ENCODE data around the gene ANKRD27. TPM values are rescaled to one million over a fixed set of nuclear protein-coding genes. Genes with fewer than 3 reads are reported as not detected.

The ANKRD27 gene
- total and polyA plus RNA-seq, 11 donors, result 5.8 to 47.5 (median 17.9) TPM

DNA sequence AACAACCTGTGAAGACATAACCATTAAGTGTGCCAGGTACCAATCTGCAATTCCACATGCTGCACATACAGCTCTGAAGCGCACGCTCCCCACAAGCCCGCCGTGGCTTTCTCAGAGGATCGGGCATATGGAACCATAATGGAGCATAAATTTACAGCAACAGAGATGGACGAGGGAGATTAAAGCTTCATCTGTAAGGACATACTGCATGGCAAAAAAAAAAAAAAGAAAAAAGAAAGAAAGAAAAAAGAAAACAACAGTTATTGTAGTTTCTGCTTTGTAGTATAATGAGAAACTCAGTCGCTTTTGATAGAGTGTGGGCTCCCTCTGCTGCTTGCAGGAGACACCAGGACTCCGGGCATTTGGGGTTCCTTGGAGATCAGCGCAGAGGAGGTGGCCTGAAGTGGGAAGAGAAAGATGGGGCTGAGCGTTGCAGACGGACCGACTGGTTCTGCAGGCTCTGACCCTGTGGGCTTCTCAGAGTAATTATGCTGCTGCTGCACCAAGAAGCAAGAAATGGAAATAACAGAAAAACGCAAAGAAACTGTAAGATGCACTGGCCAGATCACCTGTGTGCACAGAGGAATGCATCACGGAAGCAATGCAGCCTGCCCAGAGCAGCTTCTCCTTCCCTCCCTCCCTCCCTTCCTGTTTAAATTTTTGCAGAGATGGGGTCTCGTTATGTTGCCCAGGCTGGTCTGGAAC lies 104.7 kb downstream of the ANKRD27 start:
- no peaks in the 10 kb centered on the region for H3K9me3 ChIP-seq
- no peaks in the 10 kb centered on the region for H3K36me3 ChIP-seq
- no peaks in the 10 kb centered on the region for H3K4me1 ChIP-seq
- intact Hi-C loops (cut with DNase I), result loop anchor here in 7 of 10 donors (2.0 to 10.0 kb wide), 9 partner anchors 165 to 1903 kb away; partner anchors contain the start of gene DPY19L3 (in 1 of the 7)
- TF ChIP-seq, protein P1, sequence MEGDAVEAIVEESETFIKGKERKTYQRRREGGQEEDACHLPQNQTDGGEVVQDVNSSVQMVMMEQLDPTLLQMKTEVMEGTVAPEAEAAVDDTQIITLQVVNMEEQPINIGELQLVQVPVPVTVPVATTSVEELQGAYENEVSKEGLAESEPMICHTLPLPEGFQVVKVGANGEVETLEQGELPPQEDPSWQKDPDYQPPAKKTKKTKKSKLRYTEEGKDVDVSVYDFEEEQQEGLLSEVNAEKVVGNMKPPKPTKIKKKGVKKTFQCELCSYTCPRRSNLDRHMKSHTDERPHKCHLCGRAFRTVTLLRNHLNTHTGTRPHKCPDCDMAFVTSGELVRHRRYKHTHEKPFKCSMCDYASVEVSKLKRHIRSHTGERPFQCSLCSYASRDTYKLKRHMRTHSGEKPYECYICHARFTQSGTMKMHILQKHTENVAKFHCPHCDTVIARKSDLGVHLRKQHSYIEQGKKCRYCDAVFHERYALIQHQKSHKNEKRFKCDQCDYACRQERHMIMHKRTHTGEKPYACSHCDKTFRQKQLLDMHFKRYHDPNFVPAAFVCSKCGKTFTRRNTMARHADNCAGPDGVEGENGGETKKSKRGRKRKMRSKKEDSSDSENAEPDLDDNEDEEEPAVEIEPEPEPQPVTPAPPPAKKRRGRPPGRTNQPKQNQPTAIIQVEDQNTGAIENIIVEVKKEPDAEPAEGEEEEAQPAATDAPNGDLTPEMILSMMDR (IDR thresholded peaks at IDR 0.05), result peak; percentile 29 to 69 (median 63)
- TF ChIP-seq POLR2A (IDR thresholded peaks at IDR 0.05), result no peak
- H3K4me3 ChIP-seq, result no peak overlapping the region
- H3K27me3 ChIP-seq, result peaks cover 0 to 40% (median 4%) of the 10 kb centered on the region in 9 donors
- ATAC-seq, result peak in 3 of 4 donors; percentile 76 to 80 (median 79)
- peak in 4 of 5 donors; percentile 19 to 46 (median 34) for DNase-seq
- H3K27ac ChIP-seq, result no peak overlapping the region
- 33 to 36% (median 35%) methylated on average over 15 of the region's 15 CpGs for WGBS, 4 donors

DNA sequence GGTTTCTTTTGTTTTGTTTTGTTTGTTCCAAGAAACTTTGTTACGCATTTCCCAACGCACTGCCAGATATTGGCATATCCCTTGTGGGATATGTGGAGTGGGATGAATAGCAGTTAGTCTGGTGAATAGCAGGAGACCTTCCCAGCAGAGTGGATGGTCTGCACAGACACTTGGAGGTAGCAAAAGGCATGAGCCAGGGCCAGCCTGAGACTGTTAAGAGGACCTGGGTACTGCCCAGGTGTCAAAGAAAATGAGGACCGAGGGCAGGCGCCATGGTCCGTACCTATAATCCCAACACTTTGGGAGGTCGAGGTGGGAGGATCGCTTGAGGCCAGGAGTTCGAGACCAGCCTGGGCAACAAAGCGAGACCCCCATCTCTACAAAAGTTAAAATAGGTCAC lies 107.5 kb downstream of the ANKRD27 start:
- Histone ChIP-seq H3K36me3 (no peaks in the 10 kb centered on the region), H3K9me3 (no peaks in the 10 kb centered on the region), H3K4me1 (no peaks in the 10 kb centered on the region), H3K27ac (no peak overlapping the region), H3K4me3 (no peak overlapping the region), H3K27me3 (peaks cover 0 to 40% (median 4%) of the 10 kb centered on the region in 9 donors)
- DNase-seq (no peak), ATAC-seq (no peak)
- intact Hi-C loops (cut with DNase I), result loop anchor here in 5 of 10 donors (5.0 to 10.0 kb wide), 4 partner anchors 230 to 1883 kb away; no protein-coding TSS in a partner anchor
- 87 to 96% (median 91%) methylated on average over 9 of the region's 9 CpGs for WGBS, 4 donors
- TF ChIP-seq, protein P1 (IDR thresholded peaks at IDR 0.05), result no peak
- TF ChIP-seq POLR2A (IDR thresholded peaks at IDR 0.05), result no peak

DNA sequence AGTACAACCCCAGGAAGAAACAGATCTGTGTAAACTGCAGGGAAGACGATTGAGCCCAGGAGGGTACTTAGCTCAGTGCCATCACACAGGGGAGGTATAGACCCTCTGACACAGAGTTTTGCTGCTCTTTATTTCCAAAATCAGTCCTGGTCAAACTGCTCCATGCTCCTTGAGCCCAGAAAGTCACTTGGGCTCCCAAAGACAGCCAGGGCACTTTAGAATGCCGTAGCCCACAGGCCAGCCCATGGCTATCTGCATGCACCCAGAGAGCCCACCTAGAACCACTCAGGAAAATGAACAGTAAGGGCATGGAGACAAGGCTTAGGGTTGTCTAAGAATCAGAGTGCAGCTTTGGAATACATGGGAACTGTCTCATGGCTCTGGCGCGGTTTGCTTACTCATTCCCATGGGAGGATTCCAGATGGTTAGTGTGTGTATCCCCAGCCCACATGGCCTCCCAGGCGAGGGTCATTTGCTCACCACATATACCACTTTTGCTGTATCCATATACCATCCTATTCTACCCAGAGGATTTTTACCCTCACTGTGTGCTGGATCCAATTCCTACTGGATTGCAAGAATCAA lies 108.6 kb downstream of the ANKRD27 start:
- DNase-seq (no peak), ATAC-seq (no peak)
- H3K4me1 ChIP-seq, result no peaks in the 10 kb centered on the region
- H3K27ac ChIP-seq, result no peak overlapping the region
- intact Hi-C loops (cut with DNase I), result loop anchor here in 5 of 10 donors (5.0 to 10.0 kb wide), 4 partner anchors 229 to 1882 kb away; no protein-coding TSS in a partner anchor
- no peaks in the 10 kb centered on the region for H3K9me3 ChIP-seq
- 56 to 73% (median 63%) methylated on average over 5 of the region's 5 CpGs for WGBS, 4 donors
- TF ChIP-seq, protein P1 (IDR thresholded peaks at IDR 0.05), result no peak
- no peak for TF ChIP-seq POLR2A (IDR thresholded peaks at IDR 0.05)
- no peaks in the 10 kb centered on the region for H3K36me3 ChIP-seq
- H3K4me3 ChIP-seq, result no peak overlapping the region
- H3K27me3 ChIP-seq, result peaks cover 0 to 40% (median 4%) of the 10 kb centered on the region in 9 donors

DNA sequence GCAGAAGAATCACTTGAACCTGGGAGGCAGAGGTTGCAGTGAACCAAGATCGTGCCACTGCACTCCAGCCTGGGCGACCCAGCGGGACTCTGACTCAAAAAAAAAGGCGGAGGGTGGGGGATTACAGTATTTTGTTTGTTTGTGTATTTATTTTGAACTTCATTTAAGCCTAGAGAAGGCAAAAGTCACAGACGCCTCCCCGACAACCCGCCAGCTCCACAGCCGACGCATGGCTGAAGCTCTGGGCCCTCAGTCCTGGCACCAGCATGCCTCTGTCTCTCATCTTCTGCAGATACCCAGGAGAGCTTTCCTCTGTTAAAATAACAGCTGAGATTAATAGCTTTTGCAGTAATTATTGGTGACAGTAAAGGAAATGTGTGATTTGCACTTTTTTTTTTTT lies 111.2 kb downstream of the ANKRD27 start:
- 92 to 95% (median 93%) methylated on average over 9 of the region's 9 CpGs for WGBS, 4 donors
- Histone ChIP-seq H3K9me3 (no peaks in the 10 kb centered on the region), H3K4me1 (no peaks in the 10 kb centered on the region), H3K27ac (no peak overlapping the region), H3K4me3 (no peak overlapping the region), H3K27me3 (peaks cover 0 to 23% (median under 1%) of the 10 kb centered on the region in 9 donors), H3K36me3 (no peaks in the 10 kb centered on the region)
- no peak for TF ChIP-seq POLR2A (IDR thresholded peaks at IDR 0.05)
- TF ChIP-seq, protein P1 (IDR thresholded peaks at IDR 0.05), result no peak
- intact Hi-C loops (cut with DNase I), result loop anchor here in 2 of 10 donors (10.0 kb wide), 2 partner anchors 229 to 1879 kb away; no protein-coding TSS in a partner anchor
- ATAC-seq (no peak), DNase-seq (no peak)

Data from heart left ventricle (tissue), 16 donors.